Sigmoid colon (tissue), 7 donors: Measurements from ENCODE around the gene CASQ2. TPM values are rescaled to one million over a fixed set of nuclear protein-coding genes. Genes with fewer than 3 reads are reported as not detected.

Experiments used
- DNase-seq: peaks from one replicate; pipeline ENCODE4 v3.0.0-alpha.2; 2019
- H3K27ac ChIP-seq, 4 donors: fragments of 200-600 bp; sonication (generic); one replicate each; pipeline ENCODE4 v1.5.1; 2016 to 2019; ENCODE audit warnings: mild to moderate bottlenecking in 1 of 4
- H3K27me3 ChIP-seq, 3 donors: fragments of 200-600 bp; sonication (generic); one replicate each; pipeline ENCODE4 v1.5.1; 2019; ENCODE audit warnings: mild to moderate bottlenecking in 1 of 3
- H3K36me3 ChIP-seq, 4 donors: fragments of 200-600 bp; sonication (generic); one replicate each; pipeline ENCODE4 v1.5.1; 2016 to 2019
- H3K4me1 ChIP-seq, 4 donors: fragments of 200-600 bp; sonication (generic); one replicate each; pipeline ENCODE4 v1.5.1; 2017 to 2019
- H3K4me3 ChIP-seq, 4 donors: fragments of 200-600 bp; sonication (generic); one replicate each; pipeline ENCODE4 v1.5.1; 2017 to 2019; ENCODE audit warnings: mild to moderate bottlenecking in 2 of 4, moderate library complexity in 1 of 4
- H3K9me3 ChIP-seq, 4 donors: fragments of 200-600 bp in 3 of 4; sonication (generic) in 3 of 4; one replicate each; pipeline versions ENCODE4 v1.5.1 to v1.6.1; 2013 to 2019
- CTCF ChIP-seq, 4 experiments: fragments of 450-650 bp in 3 of 4; fragments of 200-600 bp in 1 of 4; IDR thresholded peaks; one replicate each; pipeline ENCODE4 v1.5.1; 2016 to 2019; ENCODE audit warnings: antibody characterized with exemption in 4 of 4, mild to moderate bottlenecking in 3 of 4, moderate library complexity in 2 of 4
- EP300 ChIP-seq, 4 donors: sonication (generic); formaldehyde crosslinking; IDR thresholded peaks; one replicate each; pipeline ENCODE4 v1.6.1; 2017; ENCODE audit warnings: antibody characterized with exemption in 4 of 4
- POLR2A ChIP-seq, 2 donors: fragments of 450-650 bp; IDR thresholded peaks; one replicate each; pipeline ENCODE4 v1.6.1; 2016; ENCODE audit warnings: antibody characterized with exemption in 2 of 2, mild to moderate bottlenecking in 2 of 2, moderate library complexity in 2 of 2
- POLR2AphosphoS5 ChIP-seq, 4 donors: sonication (generic); formaldehyde crosslinking; IDR thresholded peaks; one replicate each; pipeline ENCODE4 v1.6.1; 2017; ENCODE audit warnings: antibody characterized with exemption in 4 of 4
- WGBS, 2 donors: extraction: QIAGEN DNeasy Blood & Tissue Kit; methylation state at CpG; one replicate each; pipeline ENCODE4 v1.1.7; 2013; 5-methylcytosine and 5-hydroxymethylcytosine counted together
- intact Hi-C: fragments of 100-400 bp; cut with DNase I; formaldehyde crosslinking; loops from one replicate; pipeline ENCODE4 v1.15.1; 2023
- polyA plus RNA-seq, 3 donors: library from polyadenylated mRNA; stranded (reverse); fragments of 200-250 nt; gene quantifications; one replicate each; pipeline ENCODE4 v1.2.3, GENCODE V29; 2013
- total RNA-seq, 4 donors: library from RNA; depleted of rRNA; stranded (reverse); fragments of >200 nt; gene quantifications; one replicate each; pipeline ENCODE4 v1.1.0, GENCODE V29; 2016
- donor health status: healthy with polysubstance abuse.
- donor health status: Bipolar disorder and iron deficiency.
- donor health status: healthy.

Gene CASQ2
- total and polyA plus RNA-seq, 7 donors, result 0.46 to 160 (median 58.3) TPM

GRCh38 chr1:115669886-115670285, 98.6 kb downstream of the CASQ2 start:
- intact Hi-C loops, result no loop called here
- 69 to 92% methylated on average over 1 of the region's 1 CpG for WGBS, 2 donors
- Histone ChIP-seq H3K4me1 (peaks cover 0 to 92% (median 61%) of the 10 kb centered on the region in 4 donors), H3K36me3 (peaks cover 0 to 13% (median 3%) of the 10 kb centered on the region in 4 donors), H3K9me3 (no peaks in the 10 kb centered on the region), H3K27ac (peak overlapping the region in 3 of 4 donors; percentile 77 to 93 (median 85)), H3K4me3 (no peak overlapping the region), H3K27me3 (no peaks in the 10 kb centered on the region)
- no peak for DNase-seq
- TF ChIP-seq POLR2A (IDR thresholded peaks at IDR 0.05) (no peak), EP300 (IDR thresholded peaks at IDR 0.05) (no peak), POLR2AphosphoS5 (IDR thresholded peaks at IDR 0.05) (no peak), CTCF (IDR thresholded peaks at IDR 0.05) (no peak)

DNA sequence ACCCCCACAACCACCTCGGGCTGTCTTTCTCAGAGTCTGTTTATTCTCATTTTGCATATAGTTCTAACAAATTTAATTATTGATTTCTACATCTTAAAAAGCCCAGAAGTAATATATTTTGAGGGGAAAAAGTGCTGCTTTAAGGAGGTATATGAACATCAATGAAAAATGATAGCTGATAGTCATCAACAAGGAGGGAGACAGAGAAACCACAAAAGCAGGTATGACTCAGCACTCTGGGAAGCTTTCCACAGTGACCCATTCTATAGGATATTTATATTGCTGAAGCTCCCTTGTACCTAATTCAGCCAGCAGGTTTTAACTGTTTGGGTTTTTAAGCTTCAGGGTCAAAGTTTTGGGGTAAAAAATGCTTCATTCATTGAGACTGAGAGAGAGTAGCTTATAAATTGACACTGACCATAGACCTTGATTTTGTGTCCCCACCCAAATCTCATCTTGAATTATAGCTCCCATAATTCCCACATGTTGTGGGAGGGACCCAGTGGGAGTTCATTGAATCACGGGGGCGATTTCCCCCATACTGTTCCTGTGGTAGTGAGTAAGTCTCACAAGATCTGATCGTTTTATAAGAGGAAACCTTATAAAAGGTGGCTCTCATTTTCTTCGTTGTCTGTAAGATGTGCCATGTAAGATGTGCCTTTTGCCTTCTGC, 99.4 kb downstream of the CASQ2 start:
- Histone ChIP-seq H3K27ac (peak overlapping the region in 3 of 4 donors; percentile 77 to 93 (median 85)), H3K4me1 (peaks cover 0 to 88% (median 56%) of the 10 kb centered on the region in 4 donors), H3K9me3 (no peaks in the 10 kb centered on the region), H3K36me3 (peaks cover 0 to 21% (median 8%) of the 10 kb centered on the region in 4 donors), H3K4me3 (no peak overlapping the region), H3K27me3 (no peaks in the 10 kb centered on the region)
- DNase-seq, result no peak
- intact Hi-C loops, result no loop called here
- no peak for TF ChIP-seq CTCF (IDR thresholded peaks at IDR 0.05)
- TF ChIP-seq POLR2AphosphoS5 (IDR thresholded peaks at IDR 0.05), result no peak
- no peak for TF ChIP-seq EP300 (IDR thresholded peaks at IDR 0.05)
- TF ChIP-seq POLR2A (IDR thresholded peaks at IDR 0.05), result no peak
- WGBS, 2 donors, result 95 to 96% methylated on average over 5 of the region's 5 CpGs

- DNase-seq, result no peak
- H3K27ac ChIP-seq, result peak overlapping the region in 3 of 4 donors; percentile 77 to 93 (median 85)
- peaks cover 0 to 82% (median 51%) of the 10 kb centered on the region in 4 donors for H3K4me1 ChIP-seq
- H3K36me3 ChIP-seq, result peaks cover 0 to 26% (median 13%) of the 10 kb centered on the region in 4 donors
- no peaks in the 10 kb centered on the region for H3K27me3 ChIP-seq
- 90 to 93% methylated on average over 1 of the region's 1 CpG for WGBS, 2 donors
- no peaks in the 10 kb centered on the region for H3K9me3 ChIP-seq
- intact Hi-C loops, result no loop called here
- no peak overlapping the region for H3K4me3 ChIP-seq
- no peak for TF ChIP-seq POLR2A (IDR thresholded peaks at IDR 0.05)
- no peak for TF ChIP-seq CTCF (IDR thresholded peaks at IDR 0.05)
- no peak for TF ChIP-seq POLR2AphosphoS5 (IDR thresholded peaks at IDR 0.05)
- TF ChIP-seq EP300 (IDR thresholded peaks at IDR 0.05), result no peak
These were observed 99.9 kb downstream of the CASQ2 start for GRCh38 chr1:115668579-115668978.

GRCh38 chr1:115666702-115667101, 101.8 kb downstream of the CASQ2 start:
- intact Hi-C loops, result no loop called here
- peaks cover 0 to 42% (median 16%) of the 10 kb centered on the region in 4 donors for H3K36me3 ChIP-seq
- peak; percentile 78 for DNase-seq
- H3K4me1 ChIP-seq, result peaks cover 0 to 63% (median 32%) of the 10 kb centered on the region in 4 donors
- TF ChIP-seq POLR2A (IDR thresholded peaks at IDR 0.05) (no peak), CTCF (IDR thresholded peaks at IDR 0.05) (no peak), EP300 (IDR thresholded peaks at IDR 0.05) (no peak), POLR2AphosphoS5 (IDR thresholded peaks at IDR 0.05) (no peak)
- no peaks in the 10 kb centered on the region for H3K9me3 ChIP-seq
- 90 to 91% methylated on average over 4 of the region's 4 CpGs for WGBS, 2 donors
- peak overlapping the region; percentile 48 to 93 (median 73) for H3K27ac ChIP-seq
- H3K27me3 ChIP-seq, result no peaks in the 10 kb centered on the region
- H3K4me3 ChIP-seq, result no peak overlapping the region
